Fibroblast of the conjunctiva (primary cell): Measurements from ENCODE around the gene VARS2.
A peak's percentile ranks its signal among the peaks of the same experiment; 100 is the strongest.

ENCODE experiments used
- DNase-seq: peaks from one replicate; pipeline ENCODE4 v3.0.0-alpha.2; 2010; ENCODE audit warnings: low read depth

VARS2 gene

GRCh38 chr6:30928677-30929076 is 14.6 kb downstream of the VARS2 start:
- no peak for DNase-seq

- no peak for DNase-seq
Observed at GRCh38 chr6:30930506-30930905, 16.5 kb downstream of the VARS2 start.

GRCh38 chr6:30931272-30931671 is 17.2 kb downstream of the VARS2 start:
- DNase-seq: no peak

- DNase-seq: no peak
Observed at GRCh38 chr6:30931969-30932645, 18.1 kb downstream of the VARS2 start, which contains the start of gene SFTA2. TSS of gene SFTA2 (minus strand) at chr6:30932170. CDS start at chr6:30932096, 74 bp downstream.

GRCh38 chr6:30932665-30933365 is 18.8 kb downstream of the VARS2 start:
- DNase-seq: no peak

GRCh38 chr6:30935018-30935417 is 21.0 kb downstream of the VARS2 start:
- no peak for DNase-seq

- no peak for DNase-seq
Observed at GRCh38 chr6:30937265-30937664, 23.2 kb downstream of the VARS2 start.

GRCh38 chr6:30938730-30939129 is 24.7 kb downstream of the VARS2 start:
- no peak for DNase-seq

- DNase-seq: no peak
Observed at GRCh38 chr6:30939473-30939872, 25.4 kb downstream of the VARS2 start.

- DNase-seq: no peak
Observed at GRCh38 chr6:30940361-30940986, 26.4 kb downstream of the VARS2 start, which contains the start of gene MUCL3. TSS of gene MUCL3 (plus strand) at chr6:30940973. CDS start at chr6:30941000, 27 bp downstream.

- DNase-seq: peak; percentile 62
Observed at GRCh38 chr6:30942338-30943060, 28.5 kb downstream of the VARS2 start.

- DNase-seq: no peak
Observed at GRCh38 chr6:30944051-30944450, 30.0 kb downstream of the VARS2 start.

GRCh38 chr6:30945281-30945680 is 31.2 kb downstream of the VARS2 start:
- DNase-seq: no peak

- DNase-seq: no peak
Observed at GRCh38 chr6:30947231-30947630, 33.2 kb downstream of the VARS2 start.

GRCh38 chr6:30948811-30949210 is 34.8 kb downstream of the VARS2 start:
- DNase-seq: no peak

GRCh38 chr6:30951907-30952469 is 38.0 kb downstream of the VARS2 start:
- no peak for DNase-seq

GRCh38 chr6:30954631-30955366 is 40.8 kb downstream of the VARS2 start:
- DNase-seq: no peak

- no peak for DNase-seq
Observed at GRCh38 chr6:30955367-30956042, 41.5 kb downstream of the VARS2 start.

GRCh38 chr6:30957716-30958115 is 43.7 kb downstream of the VARS2 start:
- DNase-seq: no peak

- DNase-seq: no peak
Observed at GRCh38 chr6:30960907-30961673, 47.1 kb downstream of the VARS2 start.
